Bronchial epithelial cell (primary cell): ENCODE data around the gene CANT1. TPM values are rescaled to one million over a fixed set of nuclear protein-coding genes. Genes with fewer than 3 reads are reported as not detected.

ENCODE experiments used
- DNase-seq: peaks from one replicate; pipeline ENCODE4 v3.0.0-alpha.2; 2010; ENCODE audit warnings: low read depth
- FAIRE-seq: peaks from 2 replicates; lab custom pipeline; 2011; peaks lifted over from hg19 to GRCh38; lab: Jason Lieb, UNC
- H3K27me3 ChIP-seq: 2 replicates; pipeline ENCODE4 v1.5.1; 2011; ENCODE audit warnings: low read length; ENCODE audit not compliant: control insufficient read depth, insufficient read depth
- H3K36me3 ChIP-seq: 2 replicates; pipeline ENCODE4 v1.5.1; 2011; ENCODE audit warnings: low read length; ENCODE audit not compliant: control insufficient read depth, insufficient read depth
- H3K4me3 ChIP-seq: 2 replicates; pipeline ENCODE4 v1.5.1; 2011; ENCODE audit warnings: mild to moderate bottlenecking, low read depth, low read length, control low read depth
- CTCF ChIP-seq: IDR thresholded peaks from 2 replicates; pipeline ENCODE4 v1.5.1; 2011; ENCODE audit warnings: mild to moderate bottlenecking, moderate library complexity, low read length, control low read depth, inconsistent platforms; ENCODE audit not compliant: insufficient read depth, severe bottlenecking
- total RNA-seq: library from RNA; depleted of rRNA; stranded (reverse); fragments of >200 nt; gene quantifications from 2 replicates; pipeline ENCODE4 v1.2.1, GENCODE V29; 2014

Gene CANT1
- total RNA-seq, 1 donor from 2014 or later, result 60.0 TPM

DNA sequence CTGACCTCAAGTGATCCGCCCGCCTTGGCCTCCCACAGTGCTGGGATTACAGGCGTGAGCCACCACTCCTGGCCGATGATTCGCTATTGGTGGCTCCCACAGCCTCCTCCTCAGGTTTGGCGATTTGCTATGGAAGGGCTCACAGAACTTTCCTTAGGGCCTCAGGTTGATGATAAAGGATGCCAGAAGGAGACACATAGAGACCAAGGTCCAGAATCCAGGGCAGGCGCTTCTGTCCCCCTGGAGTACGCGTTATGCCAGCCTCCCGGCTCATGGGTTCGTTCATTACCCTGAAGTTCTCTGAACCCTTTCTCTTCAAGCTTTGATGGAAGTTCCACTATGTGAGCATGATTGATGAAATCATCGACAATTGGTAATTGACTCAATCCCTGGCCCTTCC lies 49.8 kb downstream of the CANT1 start:
- DNase-seq (no peak), FAIRE-seq (peak; percentile 43)
- no peak for TF ChIP-seq CTCF
- Histone ChIP-seq H3K27me3 (no peaks in the 10 kb centered on the region), H3K4me3 (no peak overlapping the region), H3K36me3 (no peaks in the 10 kb centered on the region)

- no peaks in the 10 kb centered on the region for H3K36me3 ChIP-seq
- TF ChIP-seq CTCF, result no peak
- no peak overlapping the region for H3K4me3 ChIP-seq
- FAIRE-seq (no peak), DNase-seq (no peak)
- no peaks in the 10 kb centered on the region for H3K27me3 ChIP-seq
These were observed 50.9 kb downstream of the CANT1 start for GRCh38 chr17:78958641-78959127.

GRCh38 chr17:78957128-78957527 lies 52.4 kb downstream of the CANT1 start:
- no peak for TF ChIP-seq CTCF
- no peak for FAIRE-seq
- DNase-seq, result no peak

DNA sequence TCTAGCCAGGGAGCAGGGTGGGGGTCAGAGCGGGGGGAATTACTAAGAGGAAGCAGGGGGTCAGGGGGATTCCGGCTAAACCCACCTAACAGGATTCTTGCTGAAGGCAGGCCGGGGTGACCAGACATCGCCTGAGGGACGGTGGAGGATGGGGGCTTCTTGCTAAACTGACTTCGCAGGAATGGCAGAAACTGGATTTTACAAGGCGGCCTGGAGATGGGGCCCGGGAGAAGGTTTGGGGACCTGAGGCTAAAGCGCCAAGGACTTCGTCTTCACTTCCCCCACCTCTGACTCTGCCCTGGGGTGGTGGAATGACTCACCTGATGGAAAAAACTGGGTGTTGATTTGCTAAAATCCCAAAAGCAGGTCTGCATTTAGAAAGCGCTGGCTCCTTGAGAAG lies 53.3 kb downstream of the CANT1 start:
- no peak for FAIRE-seq
- no peak for DNase-seq
- Histone ChIP-seq H3K36me3 (no peaks in the 10 kb centered on the region), H3K4me3 (no peak overlapping the region), H3K27me3 (no peaks in the 10 kb centered on the region)
- TF ChIP-seq CTCF, result no peak

More at GRCh38 chr17:78957128-78957527, 52.4 kb downstream of the CANT1 start:
- Histone ChIP-seq H3K36me3 (no peaks in the 10 kb centered on the region), H3K27me3 (no peaks in the 10 kb centered on the region), H3K4me3 (no peak overlapping the region)

- TF ChIP-seq CTCF, result no peak
- FAIRE-seq (no peak), DNase-seq (no peak)
- Histone ChIP-seq H3K36me3 (no peaks in the 10 kb centered on the region), H3K27me3 (no peaks in the 10 kb centered on the region), H3K4me3 (no peak overlapping the region)
These were observed 54.9 kb downstream of the CANT1 start for GRCh38 chr17:78954684-78955083.
